Sigmoid colon (tissue), 4 donors: Measurements from ENCODE around the gene RPS6KL1.

ENCODE experiments used
- CTCF ChIP-seq, 4 experiments: fragments of 450-650 bp in 3 of 4; fragments of 200-600 bp in 1 of 4; IDR thresholded peaks; one replicate each; pipeline ENCODE4 v1.5.1; 2016 to 2019; ENCODE audit warnings: antibody characterized with exemption in 4 of 4, mild to moderate bottlenecking in 3 of 4, moderate library complexity in 2 of 4
- EP300 ChIP-seq, 4 donors: sonication (generic); formaldehyde crosslinking; IDR thresholded peaks; one replicate each; pipeline ENCODE4 v1.6.1; 2017; ENCODE audit warnings: antibody characterized with exemption in 4 of 4
- POLR2AphosphoS5 ChIP-seq, 4 donors: sonication (generic); formaldehyde crosslinking; IDR thresholded peaks; one replicate each; pipeline ENCODE4 v1.6.1; 2017; ENCODE audit warnings: antibody characterized with exemption in 4 of 4

GRCh38 chr14:74908861-74909341, 14.2 kb downstream of the RPS6KL1 start:
- TF ChIP-seq CTCF (IDR thresholded peaks at IDR 0.05) (no peak), EP300 (IDR thresholded peaks at IDR 0.05) (no peak), POLR2AphosphoS5 (IDR thresholded peaks at IDR 0.05) (no peak)
